ENCODE results near the gene OVOL3. TPM values are rescaled to one million over a fixed set of nuclear protein-coding genes. Genes with fewer than 3 reads are reported as not detected.

The OVOL3 gene
- total RNA-seq, 1 experiment from 2014 or later: not detected

DNA sequence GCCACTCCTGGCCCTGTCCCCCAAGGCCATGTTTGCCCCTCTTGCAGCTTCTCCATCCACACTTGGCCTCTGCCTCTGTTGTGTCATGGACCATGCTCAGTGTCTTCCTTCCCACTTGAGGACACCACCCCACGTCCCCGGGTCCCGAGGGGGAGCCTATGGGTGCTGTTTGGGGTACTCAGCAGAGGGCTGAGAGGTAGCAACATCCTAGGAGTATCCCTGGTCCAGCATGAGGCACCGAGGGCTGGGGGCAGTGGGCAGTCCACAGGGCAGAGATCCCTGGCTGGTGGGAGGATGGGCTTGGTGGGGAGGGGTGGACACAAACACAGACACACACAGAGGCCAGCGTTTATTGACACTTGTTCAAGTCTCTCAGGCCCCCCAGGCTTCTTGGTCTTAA lies 39.6 kb downstream of the OVOL3 start:
- no peak for DNase-seq (ENCODE audit: low read depth)
- in situ Hi-C loops (cut with HindIII; ENCODE audit: low pct_unique_long_range_greater_than_20kb, low sequenced_read_pairs): no loop called here

GRCh38 chr19:36151144-36152018 lies 40.4 kb downstream of the OVOL3 start:
- DNase-seq (ENCODE audit: low read depth): no peak
- in situ Hi-C loops (cut with HindIII; ENCODE audit: low pct_unique_long_range_greater_than_20kb, low sequenced_read_pairs): no loop called here

DNA sequence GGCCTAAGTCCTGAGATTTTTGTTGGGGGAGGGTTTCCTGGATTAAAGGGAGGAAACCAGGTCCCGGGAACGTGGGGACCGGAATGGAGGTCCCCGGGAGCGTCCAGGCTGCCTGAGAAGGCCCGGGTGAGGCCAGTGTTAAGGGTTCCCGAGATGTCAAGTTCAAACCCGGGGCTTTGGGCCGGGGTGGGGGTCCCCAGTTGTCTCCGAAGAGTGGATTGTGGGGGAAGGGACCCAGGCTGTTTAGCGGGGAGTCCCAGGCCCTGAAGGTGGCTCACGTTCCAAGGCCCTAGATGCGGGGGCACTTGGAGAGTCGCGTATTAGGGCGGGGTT lies 41.0 kb downstream of the OVOL3 start:
- DNase-seq (ENCODE audit: low read depth): no peak
- in situ Hi-C loops (cut with HindIII; ENCODE audit: low pct_unique_long_range_greater_than_20kb, low sequenced_read_pairs): no loop called here

DNA sequence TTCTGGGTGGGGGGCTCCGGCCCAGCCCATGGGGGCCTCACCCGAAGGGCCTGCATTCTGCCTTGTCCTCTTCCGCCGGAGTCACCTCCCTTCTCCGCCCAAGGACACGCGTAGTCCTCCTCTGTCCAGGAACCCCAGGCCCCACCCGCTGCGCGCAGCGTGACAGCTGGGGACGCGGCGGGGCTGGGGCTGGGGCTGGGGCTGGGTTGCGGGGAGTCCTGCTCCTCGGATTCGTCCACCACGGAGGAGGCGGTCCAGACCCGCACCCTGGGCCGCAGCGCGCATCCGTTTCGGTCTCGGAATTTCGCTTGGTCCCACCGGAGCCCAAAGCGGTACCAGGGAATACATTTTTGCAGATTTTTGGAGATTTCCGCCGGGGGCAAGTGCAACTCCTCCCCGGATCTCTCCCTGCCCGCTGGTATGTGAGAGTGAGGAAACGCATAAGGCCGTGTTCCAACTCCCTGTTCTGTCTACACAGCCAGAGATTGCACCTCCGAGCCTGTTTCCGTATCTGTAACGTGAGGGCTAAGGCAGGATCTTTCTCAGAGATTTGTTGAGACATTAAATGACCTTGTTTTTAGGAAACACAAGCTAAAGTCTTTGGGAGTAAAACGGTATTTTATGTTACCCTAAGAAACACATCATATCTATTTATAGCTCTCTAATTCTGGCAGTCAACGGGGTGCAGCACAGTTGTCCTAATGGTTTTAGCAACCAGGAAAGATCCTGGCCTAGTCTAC lies 41.6 kb downstream of the OVOL3 start, which contains the start of gene COX7A1:
TSS of gene COX7A1 (minus strand) at position 96 of the 740 bp plus-strand sequence. CDS start at position 56, 40 bp downstream.
- in situ Hi-C loops (cut with HindIII; ENCODE audit: low pct_unique_long_range_greater_than_20kb, low sequenced_read_pairs): no loop called here
- no peak for DNase-seq (ENCODE audit: low read depth)

DNA sequence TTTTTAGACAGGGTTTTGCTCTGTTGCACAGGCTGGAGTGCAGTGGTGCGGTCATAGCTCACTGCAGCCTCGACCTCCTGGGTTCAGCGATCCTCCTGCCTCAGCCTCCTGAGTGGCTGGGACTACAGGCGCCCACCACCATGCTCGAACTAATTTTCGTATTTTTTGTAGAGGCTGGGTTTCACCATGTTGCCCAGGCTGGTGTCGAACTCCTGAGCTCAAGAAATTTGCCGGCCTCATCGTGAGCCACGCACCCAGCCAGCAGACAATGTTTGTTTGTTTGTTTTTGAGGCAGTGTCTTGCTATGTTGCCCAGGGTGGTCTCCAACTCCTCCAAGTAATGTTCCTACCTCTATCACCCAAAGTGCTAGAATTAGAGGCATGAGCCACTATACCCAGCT lies 42.2 kb downstream of the OVOL3 start:
- no peak for DNase-seq (ENCODE audit: low read depth)

DNA sequence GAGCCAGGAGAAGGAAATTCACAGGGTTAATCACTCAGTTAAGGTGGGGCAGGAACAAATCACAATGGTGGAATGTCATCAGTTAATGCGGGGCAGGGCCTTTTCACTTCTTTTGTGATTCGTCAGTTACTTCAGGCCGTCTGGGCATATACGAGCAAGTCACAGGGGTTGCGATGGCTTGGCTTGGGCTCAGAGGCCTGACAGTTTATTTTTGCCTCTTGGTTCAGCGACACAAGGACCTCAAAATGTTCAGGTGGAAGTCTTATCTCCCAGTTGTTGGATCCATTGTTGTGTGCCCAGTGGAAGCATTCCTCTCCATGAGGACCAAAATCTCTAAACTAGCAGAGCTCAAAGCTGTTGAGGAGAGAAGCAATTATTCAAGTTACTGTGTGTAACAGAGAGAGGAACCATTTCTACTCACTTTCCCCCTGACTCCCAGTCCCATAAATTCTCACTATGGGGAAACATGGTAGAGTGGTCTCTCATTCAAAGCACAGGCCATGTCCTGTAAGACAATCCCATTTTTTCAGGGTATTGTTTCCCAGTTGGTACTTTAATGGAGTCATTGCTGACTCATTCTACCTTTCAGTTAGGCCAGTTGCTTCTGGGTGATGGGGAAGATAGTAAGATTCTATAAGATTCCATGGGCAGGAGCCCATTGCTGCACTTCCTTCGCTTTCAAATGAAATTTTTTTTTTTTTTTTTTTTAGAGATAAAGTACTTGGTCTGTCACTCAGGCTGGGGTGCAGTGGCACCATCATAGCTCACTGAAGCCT lies 50.1 kb downstream of the OVOL3 start:
- DNase-seq (ENCODE audit: low read depth): no peak
- in situ Hi-C loops (cut with HindIII; ENCODE audit: low pct_unique_long_range_greater_than_20kb, low sequenced_read_pairs): no loop called here

More for the DNA sequence above, 42.2 kb downstream of the OVOL3 start:
- in situ Hi-C loops (cut with HindIII; ENCODE audit: low pct_unique_long_range_greater_than_20kb, low sequenced_read_pairs): no loop called here

Other genes starting within 250 kb of the OVOL3 start
- 53.9 and 58.7 TPM in 2 replicates for gene APLP1, start 242.6 kb upstream of the OVOL3 start, total RNA-seq (2014; rRNA removed; shearing (Covaris generic); ENCODE audit: low replicate concordance)
- 4.8 and 5.8 TPM in 2 replicates for gene NFKBID, start 210.6 kb upstream of the OVOL3 start, total RNA-seq (2014; rRNA removed; shearing (Covaris generic); ENCODE audit: low replicate concordance)
- 0.88 TPM in 1 of 2 replicates, not detected in the other for gene HCST, start 208.6 kb upstream of the OVOL3 start, total RNA-seq (2014; rRNA removed; shearing (Covaris generic); ENCODE audit: low replicate concordance)
- gene TYROBP, start 202.8 kb upstream of the OVOL3 start, total RNA-seq (2014; rRNA removed; shearing (Covaris generic); ENCODE audit: low replicate concordance): not detected in 2 replicates
- gene LRFN3, start 174.8 kb upstream of the OVOL3 start, total RNA-seq (2014; rRNA removed; shearing (Covaris generic); ENCODE audit: low replicate concordance): 4.4 and 9.7 TPM in 2 replicates
- 54.3 and 64.8 TPM in 2 replicates for gene SDHAF1, start 116.0 kb upstream of the OVOL3 start, total RNA-seq (2014; rRNA removed; shearing (Covaris generic); ENCODE audit: low replicate concordance)
- gene SYNE4, start 102.3 kb upstream of the OVOL3 start, total RNA-seq (2014; rRNA removed; shearing (Covaris generic); ENCODE audit: low replicate concordance): 1.4 TPM in 1 of 2 replicates, not detected in the other
- gene ALKBH6, start 96.9 kb upstream of the OVOL3 start, total RNA-seq (2014; rRNA removed; shearing (Covaris generic); ENCODE audit: low replicate concordance): 41.7 and 47.3 TPM in 2 replicates
- gene CLIP3, start 78.3 kb upstream of the OVOL3 start, total RNA-seq (2014; rRNA removed; shearing (Covaris generic); ENCODE audit: low replicate concordance): 1.1 and 2.3 TPM in 2 replicates
- gene THAP8, start 56.9 kb upstream of the OVOL3 start, total RNA-seq (2014; rRNA removed; shearing (Covaris generic); ENCODE audit: low replicate concordance): 3.6 and 11.7 TPM in 2 replicates
- 8.5 and 10.3 TPM in 2 replicates for gene WDR62, start 56.2 kb upstream of the OVOL3 start, total RNA-seq (2014; rRNA removed; shearing (Covaris generic); ENCODE audit: low replicate concordance)
- 110 and 136 TPM in 2 replicates for gene POLR2I, start 3.7 kb downstream of the OVOL3 start, total RNA-seq (2014; rRNA removed; shearing (Covaris generic); ENCODE audit: low replicate concordance)
- 369 and 423 TPM in 2 replicates for gene TBCB, start 4.3 kb downstream of the OVOL3 start, total RNA-seq (2014; rRNA removed; shearing (Covaris generic); ENCODE audit: low replicate concordance)
- gene CAPNS1, start 28.9 kb downstream of the OVOL3 start, total RNA-seq (2014; rRNA removed; shearing (Covaris generic); ENCODE audit: low replicate concordance): 218 and 288 TPM in 2 replicates
- gene COX7A1, start 41.3 kb downstream of the OVOL3 start, total RNA-seq (2014; rRNA removed; shearing (Covaris generic); ENCODE audit: low replicate concordance): not detected in 2 replicates
- 1.6 and 2.0 TPM in 2 replicates for gene ZNF565, start 103.5 kb downstream of the OVOL3 start, total RNA-seq (2014; rRNA removed; shearing (Covaris generic); ENCODE audit: low replicate concordance)
- 31.7 and 38.0 TPM in 2 replicates for gene ZNF146, start 104.0 kb downstream of the OVOL3 start, total RNA-seq (2014; rRNA removed; shearing (Covaris generic); ENCODE audit: low replicate concordance)

All from Caki2 (cell line).